ENCODE measurements around the gene C3orf85.
"Not testable (repeated sequence)": the region's sequence is repeated elsewhere in the genome, so short reads cannot be mapped to it uniquely, and the experiment has no call there.

C3orf85 gene

GRCh38 chr3:109136523-109136922 is at the start of gene C3orf85:
C3orf85 (plus strand) TSS chr3:109136719; CDS start chr3:109136848, 129 bp downstream.
- no peak for DNase-seq

DNA sequence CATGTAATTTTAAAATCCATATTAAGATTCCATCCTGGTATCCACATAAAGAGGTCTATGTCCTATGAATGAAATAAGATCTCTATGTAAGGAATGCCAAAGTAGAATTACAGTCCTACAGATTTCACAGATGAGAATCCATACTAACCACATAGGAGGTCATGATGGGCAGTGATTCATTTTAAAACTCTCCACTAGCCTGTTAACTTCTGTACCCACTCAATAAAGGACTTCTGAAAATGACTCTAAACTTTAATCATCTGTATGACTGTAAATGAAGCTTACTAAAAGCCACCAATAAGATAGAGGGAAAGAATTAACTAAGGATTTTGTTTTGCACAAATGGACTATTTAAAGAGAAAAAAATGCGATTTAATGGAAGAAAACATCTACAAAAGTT is 47.3 kb upstream of the C3orf85 start:
- DNase-seq, result no peak

- DNase-seq, result no peak
Measured at GRCh38 chr3:109091846-109092245, 44.7 kb upstream of the C3orf85 start.

DNA sequence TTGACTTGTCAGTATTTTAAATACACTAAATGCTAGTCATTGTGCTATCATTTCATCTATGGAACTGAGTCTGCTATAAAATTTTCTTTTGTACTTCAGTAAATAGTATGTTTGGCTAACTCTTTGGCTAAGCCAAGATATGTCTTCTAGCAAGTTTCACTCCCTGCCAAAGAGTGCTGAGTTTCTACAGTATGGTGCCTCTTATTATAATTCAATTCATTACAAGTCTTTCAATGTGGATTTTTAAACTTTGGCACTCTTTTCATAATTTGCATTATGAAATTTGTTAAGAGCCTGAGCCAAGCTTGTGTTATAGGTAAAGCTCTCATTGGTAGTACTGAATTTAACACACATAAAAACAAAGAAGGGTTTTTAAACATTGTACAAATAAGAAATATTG is 43.0 kb upstream of the C3orf85 start:
- no peak for DNase-seq

GRCh38 chr3:109095166-109095565 is 41.4 kb upstream of the C3orf85 start:
- DNase-seq, result no peak

GRCh38 chr3:109098079-109098644 is 38.4 kb upstream of the C3orf85 start:
- DNase-seq, result no peak

- DNase-seq, result no peak
Measured at GRCh38 chr3:109109574-109109973, 26.9 kb upstream of the C3orf85 start.

- no peak for DNase-seq
Measured at GRCh38 chr3:109112946-109113760, 23.4 kb upstream of the C3orf85 start.

DNA sequence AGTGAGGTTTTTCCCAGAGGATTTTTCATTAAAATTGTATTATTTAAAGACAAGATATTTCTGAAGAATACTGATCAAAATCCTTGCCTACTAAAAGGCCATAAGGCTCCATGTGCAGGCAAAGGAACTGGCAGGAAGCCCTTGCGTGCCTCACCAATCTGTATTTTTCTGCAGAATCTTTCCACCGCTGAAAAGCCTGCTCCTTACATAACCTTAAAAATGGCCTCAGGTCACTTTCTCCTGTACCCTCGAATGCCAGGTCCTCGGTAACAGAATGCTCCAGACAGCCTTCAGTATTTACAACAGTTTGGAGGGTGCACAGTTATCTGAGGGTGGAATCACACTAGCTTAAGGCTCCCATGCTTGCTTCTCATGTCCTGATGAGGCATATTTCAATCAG is 21.8 kb upstream of the C3orf85 start:
- no peak for DNase-seq

- DNase-seq, result no peak
Measured at GRCh38 chr3:109115451-109115850, 21.1 kb upstream of the C3orf85 start.

DNA sequence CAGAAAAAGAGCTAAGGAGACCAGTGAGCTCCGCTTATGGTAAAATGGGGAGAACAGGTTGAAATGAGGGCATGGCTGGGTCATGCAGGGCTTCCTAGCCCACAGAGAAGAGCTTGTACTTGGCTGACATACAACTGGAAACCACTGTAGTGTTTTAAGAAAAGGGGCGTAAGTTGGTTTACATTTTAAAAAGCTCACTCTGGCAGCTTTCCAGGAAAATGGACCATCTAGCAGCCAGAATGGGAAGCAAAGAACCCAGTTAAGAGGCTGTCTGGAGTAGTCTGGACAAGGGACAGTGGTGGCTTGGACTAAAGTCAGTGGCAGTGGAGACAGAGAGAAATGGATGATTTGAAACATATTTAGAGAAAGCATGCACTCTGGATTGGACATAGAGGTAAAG is 20.5 kb upstream of the C3orf85 start:
- DNase-seq, result no peak

DNA sequence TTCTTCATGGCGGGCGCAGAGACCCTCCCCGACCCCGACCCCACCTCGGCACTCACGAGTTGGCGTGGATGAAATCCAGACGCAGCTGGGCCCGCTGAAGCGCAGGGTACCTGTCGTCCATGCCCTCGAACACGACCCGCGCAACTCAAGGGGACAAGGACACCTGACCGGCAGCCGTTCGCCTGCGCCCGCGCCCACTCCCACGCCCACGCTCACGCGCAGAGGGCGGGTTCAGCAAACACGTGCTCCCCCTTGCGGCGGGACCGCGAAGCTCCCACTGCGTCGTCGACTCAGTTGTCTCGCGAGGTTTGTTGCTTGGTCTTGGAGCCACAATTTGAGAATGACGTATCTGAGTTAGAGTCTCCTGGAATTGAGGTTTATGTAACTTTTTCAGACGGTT is 18.6 kb upstream of the C3orf85 start, which contains the start of gene MORC1:
TSS of gene MORC1 (minus strand) at position 196 of the 400 bp plus-strand sequence. CDS start at position 121, 75 bp downstream.
- no peak for DNase-seq

DNA sequence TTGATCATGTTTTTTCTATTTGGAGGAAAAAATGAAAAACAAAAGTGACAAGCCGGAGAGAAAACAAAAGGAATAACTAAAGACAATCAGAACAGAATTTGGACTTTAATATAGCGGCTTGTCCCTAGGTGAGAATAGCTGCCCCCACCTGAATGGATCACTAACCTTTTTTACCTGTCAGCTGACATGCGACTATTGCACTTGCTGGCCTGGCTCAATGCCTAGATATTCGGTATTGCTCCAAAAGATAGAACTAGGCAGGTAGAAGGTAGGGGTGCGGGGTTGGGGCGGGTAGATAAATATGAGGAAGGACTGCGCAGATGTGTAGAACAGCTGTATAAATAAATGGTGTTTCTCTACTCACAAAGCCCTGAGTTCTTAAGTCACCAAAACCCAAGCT is 17.9 kb upstream of the C3orf85 start:
- no peak for DNase-seq

DNA sequence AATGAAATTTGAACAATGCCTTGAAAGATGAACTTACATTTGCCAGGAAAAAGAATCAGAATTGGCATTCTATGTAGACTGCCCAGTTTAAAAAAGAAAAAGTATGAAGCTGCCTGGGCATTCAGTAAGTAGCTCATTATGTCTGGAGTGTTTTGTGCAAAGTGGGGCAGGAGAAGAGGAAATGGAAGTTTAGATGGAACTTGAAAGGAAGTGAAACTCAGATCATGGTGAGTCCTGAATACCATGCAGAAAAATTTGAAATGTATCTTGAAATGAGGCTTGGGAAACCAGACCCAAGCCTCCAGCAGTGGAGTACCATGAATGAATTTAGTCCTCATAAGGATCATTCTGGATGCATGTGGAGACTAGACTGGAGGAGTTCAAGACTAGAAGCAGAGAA is 13.8 kb upstream of the C3orf85 start:
- no peak for DNase-seq

GRCh38 chr3:109125902-109126301 is 10.6 kb upstream of the C3orf85 start:
- DNase-seq, result no peak

- no peak for DNase-seq
Measured at GRCh38 chr3:109127553-109127952, 9.0 kb upstream of the C3orf85 start.

DNA sequence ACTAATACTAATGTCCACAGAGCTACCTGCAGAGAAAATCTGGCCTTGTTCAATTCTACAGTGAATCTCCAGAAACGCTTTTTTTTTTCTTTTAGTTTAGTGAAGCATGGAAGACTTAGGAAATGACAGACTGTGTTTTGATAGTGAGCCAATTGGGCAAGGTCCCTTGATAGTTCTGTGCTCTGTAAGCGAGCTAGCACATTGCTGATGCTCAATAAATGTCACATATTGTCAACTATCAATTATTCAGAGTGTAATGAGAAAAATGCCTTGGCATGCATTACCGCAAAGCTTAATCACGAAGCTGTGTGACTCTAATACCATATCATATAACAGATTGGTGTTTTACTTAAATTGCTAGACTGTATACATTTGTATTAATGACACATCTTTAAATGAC is 5.2 kb upstream of the C3orf85 start:
- no peak for DNase-seq

GRCh38 chr3:109132801-109133473 is 3.6 kb upstream of the C3orf85 start:
- DNase-seq, result no peak

- DNase-seq, result not testable (repeated sequence)
Measured at GRCh38 chr3:109133474-109133816, 3.1 kb upstream of the C3orf85 start.

GRCh38 chr3:109137761-109138160 is 1.2 kb downstream of the C3orf85 start:
- no peak for DNase-seq

- no peak for DNase-seq
Measured at GRCh38 chr3:109140318-109140717, 3.8 kb downstream of the C3orf85 start.

DNA sequence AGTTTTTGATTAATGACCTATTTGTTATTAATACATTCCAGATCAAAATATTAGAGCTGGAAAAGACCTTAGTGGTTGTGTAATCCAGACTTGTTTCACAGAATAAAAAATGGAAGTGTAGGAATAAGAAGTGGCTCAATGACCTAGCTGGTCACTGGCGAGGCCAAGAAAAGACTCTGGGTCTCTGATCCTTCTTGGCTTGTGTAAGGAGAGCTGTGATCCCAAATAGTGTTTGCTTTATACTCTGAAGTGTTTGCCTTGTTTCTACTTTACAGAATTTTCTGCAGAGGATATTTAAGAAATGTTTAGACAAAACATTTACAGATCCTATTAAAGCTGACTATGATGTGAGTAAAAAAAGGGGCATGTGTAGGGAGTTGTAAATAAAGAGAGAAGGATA is 7.1 kb downstream of the C3orf85 start:
- DNase-seq, result no peak

GRCh38 chr3:109149078-109149477 is 12.6 kb downstream of the C3orf85 start:
- no peak for DNase-seq
